Measurements from ENCODE around the gene STAU1. TPM values are rescaled to one million over a fixed set of nuclear protein-coding genes. Genes with fewer than 3 reads are reported as not detected.
"Not testable (repeated sequence)": the region's sequence is repeated elsewhere in the genome, so short reads cannot be mapped to it uniquely, and the experiment has no call there.

The STAU1 gene
- total and polyA plus RNA-seq, 4 donors, result 39.1 to 81.3 (median 60.1) TPM

GRCh38 chr20:49148601-49149000, 39.5 kb downstream of the STAU1 start:
- intact Hi-C loops (cut with DNase I), result no loop called here
- ATAC-seq (ENCODE audit: low FRiP score), result no peak
- peaks cover 0 to 3% of the 10 kb centered on the region in 2 donors for H3K36me3 ChIP-seq (ENCODE audit: control insufficient read depth in 1 of 2, insufficient read depth in 2 of 2, low read length in 1 of 2)
- 53 to 64% methylated on average over 5 of the region's 5 CpGs for WGBS, 2 donors
- no peaks in the 10 kb centered on the region for H3K27me3 ChIP-seq (ENCODE audit: control insufficient read depth in 1 of 2, insufficient read depth in 2 of 2, low read length in 1 of 2)
- no peak for DNase-seq
- no peak overlapping the region for H3K4me3 ChIP-seq (ENCODE audit: low read length in 2 of 2)
- H3K27ac ChIP-seq (ENCODE audit: low read depth in 1 of 2, low read length in 2 of 2), result no peak overlapping the region
- no peaks in the 10 kb centered on the region for H3K9me3 ChIP-seq (ENCODE audit: control insufficient read depth, low read length)
- H3K4me1 ChIP-seq (ENCODE audit: control insufficient read depth in 1 of 2, insufficient read depth in 2 of 2, low read length in 2 of 2), result no peaks in the 10 kb centered on the region

DNA sequence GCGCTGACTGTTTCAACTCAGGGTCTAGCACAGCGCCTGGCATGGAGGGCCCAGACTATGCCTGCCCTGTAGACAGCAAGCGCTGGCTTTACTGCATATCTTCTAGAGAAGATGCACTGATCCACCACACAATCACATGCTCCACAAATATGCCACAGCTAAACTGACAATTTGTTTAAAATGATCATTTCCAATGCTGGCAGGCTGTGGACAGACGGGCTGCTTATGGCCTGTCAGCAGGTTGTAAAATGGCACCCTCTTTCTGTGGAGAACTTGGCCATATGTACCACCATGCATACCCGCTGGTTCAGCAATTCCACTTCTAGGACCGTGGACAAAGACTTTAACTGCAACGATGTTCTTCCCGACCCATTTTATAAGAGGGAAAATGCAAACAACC, 40.8 kb downstream of the STAU1 start:
- no peak overlapping the region for H3K27ac ChIP-seq (ENCODE audit: low read depth in 1 of 2, low read length in 2 of 2)
- no peak for ATAC-seq (ENCODE audit: low FRiP score)
- no peaks in the 10 kb centered on the region for H3K9me3 ChIP-seq (ENCODE audit: control insufficient read depth, low read length)
- intact Hi-C loops (cut with DNase I), result no loop called here
- peaks cover 0 to 3% of the 10 kb centered on the region in 2 donors for H3K36me3 ChIP-seq (ENCODE audit: control insufficient read depth in 1 of 2, insufficient read depth in 2 of 2, low read length in 1 of 2)
- no peak for DNase-seq
- WGBS, 2 donors, result 93% methylated on average over 8 of the region's 8 CpGs
- H3K4me3 ChIP-seq (ENCODE audit: low read length in 2 of 2), result no peak overlapping the region
- H3K4me1 ChIP-seq (ENCODE audit: control insufficient read depth in 1 of 2, insufficient read depth in 2 of 2, low read length in 2 of 2), result no peaks in the 10 kb centered on the region
- H3K27me3 ChIP-seq (ENCODE audit: control insufficient read depth in 1 of 2, insufficient read depth in 2 of 2, low read length in 1 of 2), result no peaks in the 10 kb centered on the region

GRCh38 chr20:49146442-49147225, 41.5 kb downstream of the STAU1 start:
- DNase-seq (no peak), ATAC-seq (ENCODE audit: low FRiP score) (no peak)
- no peak overlapping the region for H3K4me3 ChIP-seq (ENCODE audit: low read length in 2 of 2)
- H3K27me3 ChIP-seq (ENCODE audit: control insufficient read depth in 1 of 2, insufficient read depth in 2 of 2, low read length in 1 of 2), result no peaks in the 10 kb centered on the region
- H3K36me3 ChIP-seq (ENCODE audit: control insufficient read depth in 1 of 2, insufficient read depth in 2 of 2, low read length in 1 of 2), result peaks cover 0 to 3% of the 10 kb centered on the region in 2 donors
- 68 to 73% methylated on average over 5 of the region's 5 CpGs for WGBS, 2 donors
- intact Hi-C loops (cut with DNase I), result no loop called here
- H3K27ac ChIP-seq (ENCODE audit: low read depth in 1 of 2, low read length in 2 of 2), result no peak overlapping the region
- H3K9me3 ChIP-seq (ENCODE audit: control insufficient read depth, low read length), result no peaks in the 10 kb centered on the region
- no peaks in the 10 kb centered on the region for H3K4me1 ChIP-seq (ENCODE audit: control insufficient read depth in 1 of 2, insufficient read depth in 2 of 2, low read length in 2 of 2)

DNA sequence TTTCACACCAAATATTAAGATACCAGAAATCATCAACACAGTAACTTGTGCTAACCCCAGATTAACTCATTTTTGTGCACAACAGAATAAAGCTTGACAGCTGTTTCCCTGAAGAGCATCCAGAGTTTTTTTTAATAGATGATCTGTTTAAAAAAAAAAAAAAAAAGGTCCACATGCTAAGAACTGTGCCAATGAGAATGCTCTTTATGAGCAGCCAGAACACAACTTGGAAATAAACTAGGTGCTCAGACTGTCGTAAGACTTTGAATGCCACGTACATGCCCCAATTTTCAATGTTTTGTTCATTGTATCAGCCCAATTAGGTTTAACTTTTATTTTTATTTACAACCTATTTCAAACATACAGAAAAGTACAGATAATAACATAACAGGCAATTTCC, 47.3 kb downstream of the STAU1 start:
- no peak for ATAC-seq (ENCODE audit: low FRiP score)
- no peak for DNase-seq
- no peak overlapping the region for H3K4me3 ChIP-seq (ENCODE audit: low read length in 2 of 2)
- WGBS, 2 donors, result 66 to 81% methylated on average over 2 of the region's 2 CpGs
- intact Hi-C loops (cut with DNase I), result no loop called here
- H3K4me1 ChIP-seq (ENCODE audit: control insufficient read depth in 1 of 2, insufficient read depth in 2 of 2, low read length in 2 of 2), result no peaks in the 10 kb centered on the region
- H3K27me3 ChIP-seq (ENCODE audit: control insufficient read depth in 1 of 2, insufficient read depth in 2 of 2, low read length in 1 of 2), result no peaks in the 10 kb centered on the region
- no peaks in the 10 kb centered on the region for H3K36me3 ChIP-seq (ENCODE audit: control insufficient read depth in 1 of 2, insufficient read depth in 2 of 2, low read length in 1 of 2)
- H3K27ac ChIP-seq (ENCODE audit: low read depth in 1 of 2, low read length in 2 of 2), result no peak overlapping the region
- H3K9me3 ChIP-seq (ENCODE audit: control insufficient read depth, low read length), result no peaks in the 10 kb centered on the region

GRCh38 chr20:49140411-49140810, 47.7 kb downstream of the STAU1 start:
- no peak for ATAC-seq (ENCODE audit: low FRiP score)
- no peak for DNase-seq
- WGBS, 2 donors, result 62 to 63% methylated on average over 2 of the region's 2 CpGs
- H3K9me3 ChIP-seq (ENCODE audit: control insufficient read depth, low read length), result no peaks in the 10 kb centered on the region
- intact Hi-C loops (cut with DNase I), result no loop called here
- H3K36me3 ChIP-seq (ENCODE audit: control insufficient read depth in 1 of 2, insufficient read depth in 2 of 2, low read length in 1 of 2), result no peaks in the 10 kb centered on the region
- H3K27ac ChIP-seq (ENCODE audit: low read depth in 1 of 2, low read length in 2 of 2), result no peak overlapping the region
- H3K4me3 ChIP-seq (ENCODE audit: low read length in 2 of 2), result no peak overlapping the region
- no peaks in the 10 kb centered on the region for H3K27me3 ChIP-seq (ENCODE audit: control insufficient read depth in 1 of 2, insufficient read depth in 2 of 2, low read length in 1 of 2)
- no peaks in the 10 kb centered on the region for H3K4me1 ChIP-seq (ENCODE audit: control insufficient read depth in 1 of 2, insufficient read depth in 2 of 2, low read length in 2 of 2)

GRCh38 chr20:49138431-49138830, 49.7 kb downstream of the STAU1 start:
- no peak for DNase-seq
- no peak for ATAC-seq (ENCODE audit: low FRiP score)
- Histone ChIP-seq H3K27ac (ENCODE audit: low read depth in 1 of 2, low read length in 2 of 2) (no peak overlapping the region), H3K36me3 (ENCODE audit: control insufficient read depth in 1 of 2, insufficient read depth in 2 of 2, low read length in 1 of 2) (no peaks in the 10 kb centered on the region), H3K4me3 (ENCODE audit: low read length in 2 of 2) (no peak overlapping the region), H3K4me1 (ENCODE audit: control insufficient read depth in 1 of 2, insufficient read depth in 2 of 2, low read length in 2 of 2) (no peaks in the 10 kb centered on the region), H3K27me3 (ENCODE audit: control insufficient read depth in 1 of 2, insufficient read depth in 2 of 2, low read length in 1 of 2) (no peaks in the 10 kb centered on the region), H3K9me3 (ENCODE audit: control insufficient read depth, low read length) (no peaks in the 10 kb centered on the region)
- intact Hi-C loops (cut with DNase I), result loop anchor here in 1 of 2 donors (10.0 kb wide), 1 partner anchor 46 kb away; the partner anchor contains the start of gene STAU1

- no peak for DNase-seq
- no peak overlapping the region for H3K4me3 ChIP-seq (ENCODE audit: low read length in 2 of 2)
- 93 to 94% methylated on average over 15 of the region's 15 CpGs for WGBS, 2 donors
- H3K27me3 ChIP-seq (ENCODE audit: control insufficient read depth in 1 of 2, insufficient read depth in 2 of 2, low read length in 1 of 2), result no peaks in the 10 kb centered on the region
- no peaks in the 10 kb centered on the region for H3K4me1 ChIP-seq (ENCODE audit: control insufficient read depth in 1 of 2, insufficient read depth in 2 of 2, low read length in 2 of 2)
- intact Hi-C loops (cut with DNase I), result loop anchor here in 1 of 2 donors (10.0 kb wide), 1 partner anchor 48 kb away; the partner anchor contains the start of gene STAU1
- no peaks in the 10 kb centered on the region for H3K9me3 ChIP-seq (ENCODE audit: control insufficient read depth, low read length)
- H3K36me3 ChIP-seq (ENCODE audit: control insufficient read depth in 1 of 2, insufficient read depth in 2 of 2, low read length in 1 of 2), result no peaks in the 10 kb centered on the region
- H3K27ac ChIP-seq (ENCODE audit: low read depth in 1 of 2, low read length in 2 of 2), result no peak overlapping the region
- no peak for ATAC-seq (ENCODE audit: low FRiP score)
Observed at GRCh38 chr20:49136817-49137571, 51.1 kb downstream of the STAU1 start.

DNA sequence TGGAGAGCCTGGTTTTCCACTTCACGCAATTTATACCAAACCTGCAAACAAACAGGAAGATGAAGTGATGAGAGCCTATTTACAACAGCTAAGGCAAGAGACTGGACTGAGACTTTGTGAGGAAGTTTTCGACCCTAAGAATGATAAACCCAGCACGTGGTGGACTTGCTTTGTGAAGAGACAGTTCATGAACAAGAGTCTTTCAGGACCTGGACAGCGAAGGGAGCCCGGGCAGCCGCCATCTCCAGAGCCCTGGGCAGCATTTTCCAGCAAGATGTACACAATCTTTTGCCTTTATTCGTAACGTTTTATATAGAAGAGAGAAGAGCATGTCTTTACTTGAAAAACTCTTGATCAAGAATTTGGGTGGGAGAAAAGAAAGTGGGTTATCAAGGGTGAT, 53.3 kb downstream of the STAU1 start:
- not testable (repeated sequence) for H3K27ac ChIP-seq (ENCODE audit: low read depth in 1 of 2, low read length in 2 of 2); H3K9me3 ChIP-seq (ENCODE audit: control insufficient read depth, low read length); H3K27me3 ChIP-seq (ENCODE audit: control insufficient read depth in 1 of 2, insufficient read depth in 2 of 2, low read length in 1 of 2); ATAC-seq (ENCODE audit: low FRiP score); H3K36me3 ChIP-seq (ENCODE audit: control insufficient read depth in 1 of 2, insufficient read depth in 2 of 2, low read length in 1 of 2); H3K4me1 ChIP-seq (ENCODE audit: control insufficient read depth in 1 of 2, insufficient read depth in 2 of 2, low read length in 2 of 2); H3K4me3 ChIP-seq (ENCODE audit: low read length in 2 of 2); DNase-seq
- intact Hi-C loops (cut with DNase I), result loop anchor here in 1 of 2 donors (10.0 kb wide), 1 partner anchor 50 kb away; the partner anchor contains the start of gene STAU1
- WGBS, 2 donors, result 80 to 83% methylated on average over 8 of the region's 8 CpGs

Data from aorta (tissue), 5 donors.